ENCODE data around the gene LPCAT1.

Gene LPCAT1

GRCh38 chr5:1498623-1499416 lies 24.9 kb downstream of the LPCAT1 start:
- DNase-seq (ENCODE audit: extremely low read depth in 1 of 2, low read depth in 1 of 2), result no peak

DNA sequence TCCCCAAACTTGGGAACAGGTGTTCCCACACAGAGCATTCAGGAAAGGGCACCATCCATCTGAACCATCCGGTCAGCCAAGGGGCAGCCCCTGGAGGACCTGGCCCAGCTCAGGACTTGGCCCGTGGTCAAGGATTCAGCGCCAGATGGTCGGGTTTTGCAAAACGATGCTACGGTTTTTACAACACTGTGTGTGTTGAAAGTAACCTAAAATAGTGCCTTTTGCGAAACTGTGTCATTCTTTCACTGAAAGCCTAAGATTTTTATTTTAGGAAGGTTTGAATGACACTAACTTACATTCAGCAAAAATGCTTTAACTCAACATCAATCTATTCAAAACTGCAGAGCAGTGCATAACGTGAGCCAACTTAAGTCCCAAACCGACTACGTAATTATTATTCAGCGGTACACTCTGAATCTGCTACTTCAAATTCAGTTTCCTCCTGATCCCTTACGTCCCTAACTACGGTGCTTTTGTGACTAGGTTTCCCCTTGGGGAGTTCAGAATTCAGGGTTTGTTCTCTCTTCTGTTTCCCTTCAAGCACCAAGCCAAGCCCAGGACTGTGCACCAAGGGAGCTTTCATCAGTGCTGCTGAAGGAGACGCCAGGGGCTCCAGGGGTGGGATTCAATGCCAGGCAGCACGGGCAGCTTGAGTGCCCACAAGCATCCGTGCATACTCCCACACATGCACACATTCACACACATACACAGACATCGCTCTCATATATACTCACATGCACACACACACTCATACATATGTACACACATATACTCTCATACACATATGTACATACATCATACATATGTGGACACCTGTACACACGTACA lies 25.8 kb downstream of the LPCAT1 start:
- no peak for DNase-seq (ENCODE audit: extremely low read depth in 1 of 2, low read depth in 1 of 2)

DNA sequence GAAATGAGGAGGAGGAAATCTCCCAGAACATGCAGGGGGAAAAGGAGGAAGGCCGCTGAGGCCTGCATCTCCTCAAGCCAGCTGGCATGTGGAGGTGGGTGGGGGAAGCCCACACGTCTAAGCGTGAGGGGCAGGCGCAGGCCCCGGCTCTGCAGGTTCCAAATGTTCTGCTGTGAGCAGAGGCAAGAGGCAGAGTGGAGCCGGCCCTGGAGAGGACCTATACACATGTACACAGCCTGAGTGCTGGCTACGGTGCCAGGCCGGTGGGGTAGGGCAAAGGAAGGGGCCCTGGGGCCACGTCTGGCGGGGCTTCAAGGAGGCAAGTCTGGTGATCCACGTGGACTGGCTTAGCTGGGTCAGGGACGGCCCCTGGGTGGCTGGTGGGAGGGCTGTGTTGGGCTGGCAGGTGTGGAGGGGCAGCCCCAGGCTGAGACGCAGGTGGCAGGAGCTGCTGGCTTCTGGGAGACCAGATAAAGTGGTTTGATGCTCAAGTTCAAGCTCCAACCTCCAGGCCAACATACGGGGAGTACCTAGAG lies 26.4 kb downstream of the LPCAT1 start:
- DNase-seq (ENCODE audit: extremely low read depth in 1 of 2, low read depth in 1 of 2), result no peak

- no peak for DNase-seq (ENCODE audit: extremely low read depth in 1 of 2, low read depth in 1 of 2)
Measured at GRCh38 chr5:1495525-1495897, 28.2 kb downstream of the LPCAT1 start.

DNA sequence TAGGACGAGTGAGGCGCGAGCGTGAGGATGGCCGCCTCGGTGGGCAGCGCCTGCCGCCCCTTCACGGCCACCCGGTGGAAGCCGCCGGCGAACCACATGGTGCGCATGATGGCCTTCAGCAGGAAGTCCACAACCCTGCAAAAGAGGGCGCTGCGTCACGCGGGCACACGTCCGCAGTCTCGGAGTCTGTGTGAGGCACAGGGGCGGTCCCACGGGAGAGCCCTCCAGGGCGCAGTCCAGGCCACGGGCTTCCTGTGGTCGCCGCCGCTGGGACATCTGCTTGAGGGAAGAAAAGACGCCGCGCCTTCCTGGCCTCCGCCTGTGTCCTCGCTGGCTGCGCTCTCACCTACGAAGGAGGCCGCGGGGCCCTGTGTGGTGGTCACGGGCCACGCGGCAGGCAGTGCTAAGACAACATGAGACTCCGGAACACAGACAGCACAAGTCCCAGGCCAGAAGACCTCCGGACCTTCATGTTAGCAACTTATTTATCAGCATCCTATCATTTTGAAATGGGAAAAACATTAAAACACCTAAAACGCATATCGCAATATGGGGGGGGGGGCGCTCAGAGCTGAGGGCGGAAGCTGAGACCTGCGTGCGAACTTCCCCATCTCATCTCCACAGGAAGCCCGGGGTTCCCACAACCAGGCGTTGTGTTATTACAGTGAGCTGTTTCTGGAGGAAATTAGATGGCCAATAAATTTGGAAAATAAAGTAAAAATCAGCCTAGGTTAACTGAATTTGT lies 28.8 kb downstream of the LPCAT1 start:
- no peak for DNase-seq (ENCODE audit: extremely low read depth in 1 of 2, low read depth in 1 of 2)

- DNase-seq (ENCODE audit: extremely low read depth in 1 of 2, low read depth in 1 of 2), result no peak
Measured at GRCh38 chr5:1493941-1494340, 29.8 kb downstream of the LPCAT1 start.

- DNase-seq (ENCODE audit: extremely low read depth in 1 of 2, low read depth in 1 of 2), result no peak
Measured at GRCh38 chr5:1493413-1493812, 30.3 kb downstream of the LPCAT1 start.

DNA sequence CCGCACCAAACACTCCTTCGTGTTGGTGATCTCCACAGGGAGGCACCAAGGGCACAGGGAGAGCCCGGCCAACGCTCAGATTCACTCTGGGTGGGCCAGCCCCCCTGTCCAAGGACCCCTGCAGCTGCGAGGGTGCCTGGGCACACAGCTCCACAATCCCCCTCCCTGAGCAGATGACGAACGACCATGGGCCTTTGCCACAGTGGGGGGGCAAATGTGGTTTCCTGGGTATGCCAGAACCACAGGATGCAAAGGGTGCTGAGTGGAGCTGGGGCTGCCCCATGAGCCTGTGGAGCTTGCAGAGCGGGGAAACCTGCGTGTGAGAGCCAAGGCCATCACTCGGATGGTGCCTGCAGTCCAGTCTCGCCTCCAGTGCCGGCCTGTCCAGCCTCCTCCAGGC lies 31.0 kb downstream of the LPCAT1 start:
- no peak for DNase-seq (ENCODE audit: extremely low read depth in 1 of 2, low read depth in 1 of 2)

GRCh38 chr5:1490376-1490775 lies 33.4 kb downstream of the LPCAT1 start:
- no peak for DNase-seq (ENCODE audit: extremely low read depth in 1 of 2, low read depth in 1 of 2)

DNA sequence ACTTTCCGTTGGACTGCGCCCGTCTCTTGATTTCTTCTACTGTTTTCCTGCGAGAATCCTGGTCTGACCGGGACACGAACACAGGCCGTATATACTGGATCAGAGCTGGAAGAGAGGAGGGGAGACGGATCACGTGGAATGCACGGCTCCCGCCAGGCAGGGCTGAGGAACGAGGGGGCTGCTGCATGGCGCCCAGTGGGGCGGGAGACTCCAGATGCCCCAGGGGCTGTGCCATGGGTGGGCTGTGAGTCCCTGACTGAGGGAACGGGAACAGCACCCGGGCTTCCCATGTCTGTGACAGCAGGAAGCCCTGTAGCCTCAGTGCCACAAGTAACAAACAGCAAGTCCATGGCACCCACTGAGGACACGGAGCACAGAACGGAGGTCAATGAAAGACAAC lies 34.0 kb downstream of the LPCAT1 start:
- no peak for DNase-seq (ENCODE audit: extremely low read depth in 1 of 2, low read depth in 1 of 2)

DNA sequence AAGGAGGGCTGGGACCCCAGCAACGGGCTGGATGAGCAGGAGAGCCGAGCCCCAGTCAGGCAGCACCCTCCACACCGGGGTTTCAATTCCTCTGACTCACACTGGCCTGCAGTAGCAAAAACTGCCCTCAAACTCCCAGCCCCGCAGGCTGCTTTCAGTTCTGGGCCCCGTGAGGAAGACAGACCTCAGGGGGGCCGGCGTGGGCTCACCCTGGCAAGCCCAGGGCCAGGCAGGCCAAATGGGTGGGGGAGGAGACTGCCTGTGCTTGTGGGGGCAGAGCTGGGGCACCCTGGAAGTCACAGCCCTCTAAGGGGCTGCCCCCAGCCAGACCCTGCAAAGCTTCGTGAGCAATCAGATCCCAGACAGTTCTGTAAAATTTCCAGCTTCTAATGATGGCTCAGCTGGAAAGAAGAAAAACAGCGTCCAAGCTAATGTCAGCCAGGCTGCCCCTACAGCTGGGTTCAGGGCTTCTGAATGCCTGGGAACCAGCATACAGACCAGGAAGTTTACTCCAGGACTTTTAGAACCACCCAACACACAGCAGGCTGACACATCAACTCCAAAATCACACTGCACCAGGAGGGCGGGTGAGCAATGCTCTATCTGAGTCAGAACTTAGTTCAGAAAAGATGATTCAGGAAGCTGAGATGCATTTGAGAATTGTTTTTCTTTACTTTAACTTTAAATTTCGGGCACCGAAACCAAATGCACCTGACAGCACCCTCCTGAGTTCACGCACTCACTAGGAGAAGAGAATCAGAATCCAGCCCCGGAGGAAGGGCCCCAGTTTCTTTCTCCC lies 34.7 kb downstream of the LPCAT1 start:
- DNase-seq (ENCODE audit: extremely low read depth in 1 of 2, low read depth in 1 of 2), result peak in 1 of 2 donors; percentile 69

DNA sequence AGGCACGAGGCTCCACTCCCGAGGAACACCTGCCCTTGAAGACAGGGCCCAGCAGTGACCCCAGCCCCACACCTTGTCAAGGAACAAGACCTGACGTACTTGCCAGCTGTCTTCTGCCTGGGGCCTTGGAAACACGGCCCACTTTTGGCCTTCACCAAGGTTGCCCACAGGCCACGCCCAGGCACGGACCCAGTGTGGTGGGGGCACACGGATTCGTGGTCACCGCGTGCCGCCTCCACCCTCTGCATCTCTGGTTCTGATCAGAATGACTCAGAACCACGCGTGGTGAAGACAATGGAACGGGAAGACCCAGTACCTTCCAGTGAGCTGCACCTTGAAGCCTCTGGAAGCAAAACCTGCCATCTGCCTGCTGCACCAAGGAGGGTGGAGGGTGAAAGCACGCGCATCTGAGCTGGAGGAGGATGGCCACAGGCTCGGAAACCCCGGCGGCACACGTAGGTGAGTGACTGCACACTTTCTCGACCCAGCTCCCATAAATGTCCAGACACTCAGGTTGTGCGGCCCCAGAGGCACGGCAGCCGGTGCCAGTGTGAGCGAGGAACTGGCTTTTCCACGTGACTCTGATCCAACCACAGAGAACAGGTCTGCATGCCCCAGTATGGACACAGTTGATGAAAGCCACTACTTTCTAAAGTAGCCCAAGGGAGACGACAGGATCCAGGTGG lies 36.5 kb downstream of the LPCAT1 start:
- no peak for DNase-seq (ENCODE audit: extremely low read depth in 1 of 2, low read depth in 1 of 2)

DNA sequence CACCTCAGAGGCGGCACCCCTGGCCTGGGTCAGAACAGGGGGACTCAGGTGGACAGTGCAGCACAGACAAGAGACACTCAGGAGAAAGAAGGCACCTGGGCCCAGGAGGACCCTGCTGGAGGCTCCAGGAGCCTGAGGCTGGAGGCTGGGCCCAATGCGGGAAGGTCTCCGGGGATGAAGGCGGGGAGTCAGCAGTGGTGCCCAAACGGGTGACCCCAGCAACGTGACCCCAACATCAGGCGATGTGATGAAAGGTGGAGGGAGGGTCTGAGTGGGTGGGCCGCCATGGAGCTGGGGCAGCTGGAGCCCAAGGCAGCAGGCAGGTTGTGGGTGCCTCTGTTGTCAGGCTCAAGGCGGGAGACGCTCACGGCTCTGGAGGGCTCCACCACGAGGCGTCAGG lies 37.5 kb downstream of the LPCAT1 start:
- DNase-seq (ENCODE audit: extremely low read depth in 1 of 2, low read depth in 1 of 2), result no peak

DNA sequence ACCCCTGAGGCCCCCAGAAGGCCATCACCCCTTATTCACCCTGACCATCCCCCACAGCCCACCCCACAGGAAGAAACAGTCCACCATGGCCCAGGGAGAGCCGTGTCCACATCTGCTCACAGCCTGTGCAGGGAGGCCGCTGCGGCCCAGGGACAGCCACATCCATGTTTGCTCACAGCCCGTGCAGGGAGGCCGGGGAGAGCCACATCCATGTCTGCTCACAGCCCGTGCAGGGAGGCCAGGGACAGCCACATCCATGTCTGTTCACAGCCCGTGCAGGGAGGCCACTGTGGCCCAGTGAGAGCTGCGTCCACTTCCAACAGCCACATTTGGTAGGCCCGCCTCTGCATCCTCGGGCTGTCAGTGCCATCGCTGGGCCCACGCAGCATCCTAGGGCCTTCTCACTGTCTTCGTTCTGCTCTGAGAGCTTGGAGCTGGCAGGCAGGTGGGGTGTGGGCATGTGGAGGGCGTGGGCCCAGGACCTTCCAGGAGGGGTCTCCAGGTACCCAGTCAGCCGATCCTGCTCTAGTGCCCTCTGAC lies 38.1 kb downstream of the LPCAT1 start:
- no peak for DNase-seq (ENCODE audit: extremely low read depth in 1 of 2, low read depth in 1 of 2)

GRCh38 chr5:1484730-1485578 lies 38.8 kb downstream of the LPCAT1 start:
- no peak for DNase-seq (ENCODE audit: extremely low read depth in 1 of 2, low read depth in 1 of 2)

DNA sequence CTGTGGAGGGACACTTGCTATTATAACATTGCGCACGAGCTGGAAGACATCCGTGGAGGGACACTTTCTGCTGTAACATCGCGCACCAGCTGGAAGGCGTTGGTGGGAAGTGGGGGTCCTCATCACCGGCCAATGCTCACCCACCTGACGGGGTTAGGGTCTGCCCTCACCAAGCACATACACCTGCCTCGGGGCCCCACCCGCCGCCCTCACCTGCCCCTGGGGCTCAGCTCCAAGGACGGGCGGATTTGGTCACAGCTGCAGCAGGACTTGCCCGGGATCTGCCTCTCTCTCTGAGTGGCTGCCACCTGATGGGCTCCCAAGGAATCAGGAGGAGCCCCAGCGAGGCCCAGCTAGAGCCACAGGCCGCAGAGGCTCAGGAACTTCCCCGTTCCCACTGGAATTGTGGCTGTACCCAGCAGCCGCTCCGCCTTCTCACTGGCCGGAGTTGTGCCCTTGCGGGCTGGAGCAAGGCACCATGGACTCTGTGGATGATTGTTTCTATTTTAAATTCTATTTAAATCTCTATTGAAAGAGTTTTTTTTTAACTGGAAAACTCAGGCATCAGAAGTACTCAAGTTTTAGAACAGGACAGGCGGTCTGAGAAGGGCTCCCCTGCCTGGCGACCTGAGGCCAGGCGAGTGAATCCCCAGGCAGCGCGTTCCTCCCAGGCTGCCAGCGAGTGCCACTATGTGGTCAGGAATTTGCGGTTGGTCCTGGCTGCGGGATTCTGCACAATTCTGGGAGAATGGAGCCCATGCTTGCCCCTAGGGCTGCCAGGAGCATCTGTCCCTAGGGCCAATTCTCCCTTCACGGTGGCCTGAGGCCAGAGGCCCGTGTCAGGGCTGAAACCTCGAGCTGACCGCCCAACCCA lies 39.7 kb downstream of the LPCAT1 start:
- no peak for DNase-seq (ENCODE audit: extremely low read depth in 1 of 2, low read depth in 1 of 2)

DNA sequence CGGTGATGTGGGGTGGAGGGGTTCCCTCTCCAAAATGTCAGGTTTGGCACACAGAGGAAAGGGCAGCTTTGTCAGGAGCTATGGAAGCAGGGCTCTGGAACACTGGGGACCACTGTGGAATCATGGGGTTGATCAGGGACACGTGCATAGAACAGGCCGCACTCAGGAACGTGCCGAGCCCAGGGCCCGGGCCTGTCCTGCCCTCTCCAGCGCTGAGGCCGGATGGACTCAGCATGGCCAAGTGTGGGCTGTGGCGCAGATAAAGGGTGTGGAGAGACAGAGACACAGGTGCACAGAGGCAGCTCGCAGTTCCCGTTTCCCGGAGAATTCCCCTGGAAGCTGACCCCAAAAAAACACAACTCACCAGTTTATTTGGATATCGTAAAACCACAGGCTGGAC lies 40.7 kb downstream of the LPCAT1 start:
- no peak for DNase-seq (ENCODE audit: extremely low read depth in 1 of 2, low read depth in 1 of 2)

DNA sequence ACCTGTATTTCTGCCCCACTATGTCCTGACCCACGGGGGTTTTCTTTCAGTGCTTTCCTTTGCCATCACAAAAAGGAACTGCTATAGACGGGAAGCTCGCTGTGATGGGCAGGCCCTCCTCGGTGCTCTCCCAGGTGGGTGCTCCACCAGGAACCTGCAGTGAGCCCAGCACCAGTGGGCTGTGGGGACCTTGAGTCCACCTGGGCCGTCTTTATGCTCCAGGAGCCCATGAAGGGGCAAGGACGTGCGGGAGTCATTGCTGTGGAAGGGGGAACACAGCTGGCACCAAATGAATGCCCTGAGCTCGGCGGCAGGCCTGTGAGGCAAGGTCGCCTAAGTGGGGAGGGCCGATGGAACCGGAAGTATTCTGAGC lies 41.8 kb downstream of the LPCAT1 start:
- no peak for DNase-seq (ENCODE audit: extremely low read depth in 1 of 2, low read depth in 1 of 2)
